Thymus (tissue), 11 donors: Measurements from ENCODE around the gene ATE1. TPM values are rescaled to one million over a fixed set of nuclear protein-coding genes. Genes with fewer than 3 reads are reported as not detected.
"Not testable (repeated sequence)": the region's sequence is repeated elsewhere in the genome, so short reads cannot be mapped to it uniquely, and the experiment has no call there.

Experiments
- DNase-seq, 9 donors: peaks; one replicate each; pipeline ENCODE4 v3.0.0-alpha.2; 2013; ENCODE audit warnings: low spot score in 9 of 9, low read depth in 6 of 9, missing footprints in 1 of 9
- H3K27ac ChIP-seq, 2 donors: one replicate each; pipeline ENCODE4 v1.5.1; 2013; ENCODE audit warnings: control low read depth in 1 of 2, low read depth in 1 of 2, low read length in 1 of 2, mild to moderate bottlenecking in 1 of 2, moderate library complexity in 1 of 2
- H3K27me3 ChIP-seq, 2 donors: one replicate each; pipeline ENCODE4 v1.5.1; 2013; ENCODE audit warnings: low read length in 1 of 2; ENCODE audit not compliant: control insufficient read depth in 2 of 2, insufficient read depth in 1 of 2
- H3K36me3 ChIP-seq, 2 donors: one replicate each; pipeline ENCODE4 v1.5.1; 2013; ENCODE audit warnings: low read length in 1 of 2, mild to moderate bottlenecking in 1 of 2, moderate library complexity in 1 of 2; ENCODE audit not compliant: control insufficient read depth in 2 of 2, insufficient read depth in 2 of 2
- H3K4me1 ChIP-seq, 2 donors: one replicate each; pipeline ENCODE4 v1.5.1; 2013; ENCODE audit warnings: low read length in 2 of 2; ENCODE audit not compliant: control insufficient read depth in 2 of 2, insufficient read depth in 2 of 2
- H3K4me3 ChIP-seq, 2 donors: one replicate each; pipeline ENCODE4 v1.5.1; 2013; ENCODE audit warnings: low read length in 2 of 2, control low read depth in 1 of 2, mild to moderate bottlenecking in 1 of 2
- H3K9me3 ChIP-seq, 2 donors: one replicate each; pipeline ENCODE4 v1.5.1; 2013; ENCODE audit warnings: low read length in 1 of 2, mild to moderate bottlenecking in 1 of 2; ENCODE audit not compliant: control insufficient read depth in 2 of 2, insufficient read depth in 1 of 2
- WGBS: extraction: QIAGEN DNeasy Blood & Tissue Kit; methylation state at CpG from one replicate; pipeline ENCODE4 v1.1.7; 2013; 5-methylcytosine and 5-hydroxymethylcytosine counted together
- polyA plus RNA-seq: library from polyadenylated mRNA; stranded (reverse); fragments of 200-250 nt; gene quantifications from one replicate; pipeline ENCODE4 v1.2.3, GENCODE V29; 2013
- total RNA-seq: library from RNA; stranded (reverse); fragments of 120-200 nt; gene quantifications from one replicate; pipeline ENCODE4 v1.2.4, GENCODE V29; 2013
- donor health status: healthy.

ATE1 gene
- total and polyA plus RNA-seq, 2 donors: 12.0 to 26.3 TPM

- no peaks in the 10 kb centered on the region for H3K27me3 ChIP-seq
- H3K4me1 ChIP-seq: no peaks in the 10 kb centered on the region
- H3K9me3 ChIP-seq: no peaks in the 10 kb centered on the region
- no peak overlapping the region for H3K4me3 ChIP-seq
- no peak for DNase-seq
- peaks cover 0 to 9% of the 10 kb centered on the region in 2 donors for H3K36me3 ChIP-seq
- H3K27ac ChIP-seq: no peak overlapping the region
- 98% methylated on average over 4 of the region's 4 CpGs for whole genome bisulfite sequencing
These were observed 93.1 kb downstream of the ATE1 start for GRCh38 chr10:121834757-121835156.

- DNase-seq: no peak
- no peak overlapping the region for H3K4me3 ChIP-seq
- no peaks in the 10 kb centered on the region for H3K27me3 ChIP-seq
- no peak overlapping the region for H3K27ac ChIP-seq
- H3K9me3 ChIP-seq: no peaks in the 10 kb centered on the region
- WGBS: 93% methylated on average over 1 of the region's 1 CpG
- peaks cover 0 to 9% of the 10 kb centered on the region in 2 donors for H3K36me3 ChIP-seq
- H3K4me1 ChIP-seq: no peaks in the 10 kb centered on the region
These were observed 94.4 kb downstream of the ATE1 start for GRCh38 chr10:121833387-121833786.

- 98% methylated on average over 3 of the region's 3 CpGs for WGBS
- H3K27me3 ChIP-seq: no peaks in the 10 kb centered on the region
- no peak overlapping the region for H3K4me3 ChIP-seq
- no peak for DNase-seq
- no peaks in the 10 kb centered on the region for H3K4me1 ChIP-seq
- H3K36me3 ChIP-seq: peaks cover 0 to 9% of the 10 kb centered on the region in 2 donors
- H3K27ac ChIP-seq: no peak overlapping the region
- no peaks in the 10 kb centered on the region for H3K9me3 ChIP-seq
These were observed 95.2 kb downstream of the ATE1 start for GRCh38 chr10:121832647-121833046.

GRCh38 chr10:121831777-121832176 is 96.1 kb downstream of the ATE1 start:
- DNase-seq: no peak
- H3K4me1 ChIP-seq: no peaks in the 10 kb centered on the region
- 94% methylated on average over 1 of the region's 1 CpG for WGBS
- H3K27me3 ChIP-seq: no peaks in the 10 kb centered on the region
- H3K4me3 ChIP-seq: no peak overlapping the region
- H3K9me3 ChIP-seq: no peaks in the 10 kb centered on the region
- H3K36me3 ChIP-seq: peaks cover 0 to 9% of the 10 kb centered on the region in 2 donors
- H3K27ac ChIP-seq: no peak overlapping the region

- Histone ChIP-seq H3K4me1 (no peaks in the 10 kb centered on the region), H3K27ac (no peak overlapping the region), H3K4me3 (no peak overlapping the region), H3K9me3 (no peaks in the 10 kb centered on the region), H3K36me3 (peaks cover 0 to 9% of the 10 kb centered on the region in 2 donors), H3K27me3 (no peaks in the 10 kb centered on the region)
- DNase-seq: no peak
- 97% methylated on average over 6 of the region's 6 CpGs for WGBS
These were observed 96.6 kb downstream of the ATE1 start for GRCh38 chr10:121831237-121831636.

GRCh38 chr10:121830101-121830500 is 97.7 kb downstream of the ATE1 start:
- DNase-seq: no peak
- H3K27me3 ChIP-seq: no peaks in the 10 kb centered on the region
- no peaks in the 10 kb centered on the region for H3K9me3 ChIP-seq
- no peak overlapping the region for H3K27ac ChIP-seq
- no peak overlapping the region for H3K4me3 ChIP-seq
- H3K4me1 ChIP-seq: no peaks in the 10 kb centered on the region
- H3K36me3 ChIP-seq: peaks cover 0 to 5% of the 10 kb centered on the region in 2 donors
- WGBS: 97% methylated on average over 2 of the region's 2 CpGs

- DNase-seq: no peak
- WGBS: 95% methylated on average over 5 of the region's 5 CpGs
- no peaks in the 10 kb centered on the region for H3K27me3 ChIP-seq
- H3K9me3 ChIP-seq: no peaks in the 10 kb centered on the region
- no peak overlapping the region for H3K4me3 ChIP-seq
- peaks cover 0 to 5% of the 10 kb centered on the region in 2 donors for H3K36me3 ChIP-seq
- H3K4me1 ChIP-seq: no peaks in the 10 kb centered on the region
- no peak overlapping the region for H3K27ac ChIP-seq
These were observed 99.8 kb downstream of the ATE1 start for GRCh38 chr10:121828045-121828444.

- H3K4me1 ChIP-seq, H3K27ac ChIP-seq, H3K27me3 ChIP-seq, DNase-seq, H3K36me3 ChIP-seq, H3K9me3 ChIP-seq, H3K4me3 ChIP-seq: not testable (repeated sequence)
- 97% methylated on average over 5 of the region's 5 CpGs for WGBS
These were observed 101.1 kb downstream of the ATE1 start for GRCh38 chr10:121826773-121827172.

- no peaks in the 10 kb centered on the region for H3K9me3 ChIP-seq
- H3K4me1 ChIP-seq: no peaks in the 10 kb centered on the region
- 84% methylated on average over 5 of the region's 5 CpGs for WGBS
- H3K27ac ChIP-seq: no peak overlapping the region
- no peaks in the 10 kb centered on the region for H3K36me3 ChIP-seq
- H3K4me3 ChIP-seq: no peak overlapping the region
- peak in 7 of 9 donors; percentile 0 to 57 (median 15) for DNase-seq
- no peaks in the 10 kb centered on the region for H3K27me3 ChIP-seq
These were observed 103.8 kb downstream of the ATE1 start for GRCh38 chr10:121823993-121824463.

- WGBS: 99% methylated on average over 3 of the region's 3 CpGs
- H3K27me3 ChIP-seq: no peaks in the 10 kb centered on the region
These were observed 105.1 kb downstream of the ATE1 start for GRCh38 chr10:121822724-121823123.

More at GRCh38 chr10:121822724-121823123, 105.1 kb downstream of the ATE1 start:
- H3K9me3 ChIP-seq: no peaks in the 10 kb centered on the region
- H3K27ac ChIP-seq: no peak overlapping the region
- H3K4me1 ChIP-seq: no peaks in the 10 kb centered on the region
- H3K4me3 ChIP-seq: no peak overlapping the region
- no peaks in the 10 kb centered on the region for H3K36me3 ChIP-seq
- no peak for DNase-seq
